ENCODE data around the gene MBLAC1. TPM values are rescaled to one million over a fixed set of nuclear protein-coding genes. Genes with fewer than 3 reads are reported as not detected.

MBLAC1 gene
- total and polyA plus RNA-seq, 9 of the 15 experiments (the other 6 are each of a cell fraction or from before 2014, with no cell fraction given): 0.03 to 3.1 (median 0.52) TPM

- TF ChIP-seq MITF (IDR thresholded peaks at IDR 0.05): peak; percentile 78; the same call in 1 of the 2 replicates
- TF ChIP-seq TOE1 (IDR thresholded peaks at IDR 0.05; ENCODE audit: borderline replicate concordance): peak; percentile 97
- TF ChIP-seq TOE1 (CRISPR knock-in tag; IDR thresholded peaks at IDR 0.05; ENCODE audit: borderline replicate concordance, low read depth): no peak
- peak; percentile 33; the same call in 1 of the 2 replicates for TF ChIP-seq ARID3B (CRISPR knock-in tag; IDR thresholded peaks at IDR 0.05; ENCODE audit: borderline replicate concordance)
- TF ChIP-seq PML (IDR thresholded peaks at IDR 0.05; ENCODE audit: low read length): peak; percentile 82
- peak; percentile 85 for TF ChIP-seq ZNF395 (CRISPR knock-in tag; IDR thresholded peaks at IDR 0.05)
- peak; percentile 58 for TF ChIP-seq ZNF282 (CRISPR knock-in tag; IDR thresholded peaks at IDR 0.05)
- TF ChIP-seq CTCF (IDR thresholded peaks at IDR 0.05 in 2 of 3, conservative IDR thresholded peaks at IDR 0.05 in 1 of 3; ENCODE audit: insufficient read depth in 2 of 3, low read depth in 1 of 3, low read length in 3 of 3): peak in 1 of 3 experiments; percentile 7; a peak in 1 of 6 replicates
- TF ChIP-seq FOSL1 (tag; conservative IDR thresholded peaks at IDR 0.05): no peak
- TF ChIP-seq ZNF77 (CRISPR knock-in tag; IDR thresholded peaks at IDR 0.05): no peak
- TF ChIP-seq RBM25 (IDR thresholded peaks at IDR 0.05; ENCODE audit: low read depth, low read length, severe bottlenecking): peak; percentile 98
- peak; percentile 96 for TF ChIP-seq E2F4 (CRISPR knock-in tag; IDR thresholded peaks at IDR 0.05; ENCODE audit: low read depth)
- TF ChIP-seq ZNF707 (CRISPR knock-in tag; conservative IDR thresholded peaks at IDR 0.05): no peak
- TF ChIP-seq NR3C1 (CRISPR knock-in tag; IDR thresholded peaks at IDR 0.05): peak; percentile 78; the same call in 1 of the 2 replicates
- TF ChIP-seq ZBTB2 (IDR thresholded peaks at IDR 0.05): 0 out of 2 replicates have a peak, but pooled peaks have one; percentile 22
- TF ChIP-seq NFXL1 (CRISPR knock-in tag; IDR thresholded peaks at IDR 0.05): peak; percentile 71; the same call in 1 of the 2 replicates
- TF ChIP-seq KLF13 (tag; IDR thresholded peaks at IDR 0.05; ENCODE audit: borderline replicate concordance, low read depth): no peak
These were observed 25.5 kb upstream of the MBLAC1 start, which contains the start of the genes AP4M1 and MCM7 (continued) for GRCh38 chr7:100101016-100101862.
